Endothelial cell (in vitro differentiated cells): ENCODE results near the gene SLC1A1. TPM values are rescaled to one million over a fixed set of nuclear protein-coding genes. Genes with fewer than 3 reads are reported as not detected.

ENCODE experiments used
- DNase-seq: peaks from one replicate; pipeline ENCODE4 v3.0.0; 2021; ENCODE audit warnings: low spot score
- H3K27ac Mint-ChIP-seq: one replicate; pipeline ENCODE4 v1.8.0; 2021; ENCODE audit warnings: mixed read lengths, inconsistent platforms; ENCODE audit not compliant: unreplicated experiment
- H3K27me3 Mint-ChIP-seq: one replicate; pipeline ENCODE4 v1.8.0; 2021; ENCODE audit warnings: mild to moderate bottlenecking, moderate library complexity, mixed read lengths, inconsistent platforms; ENCODE audit not compliant: unreplicated experiment
- H3K36me3 Mint-ChIP-seq: one replicate; pipeline ENCODE4 v1.8.0; 2021; ENCODE audit warnings: mild to moderate bottlenecking, low read depth, mixed read lengths, inconsistent platforms; ENCODE audit not compliant: unreplicated experiment
- H3K4me1 Mint-ChIP-seq: one replicate; pipeline ENCODE4 v1.8.0; 2021; ENCODE audit warnings: mild to moderate bottlenecking, mixed read lengths, inconsistent platforms; ENCODE audit not compliant: unreplicated experiment
- H3K4me3 Mint-ChIP-seq: one replicate; pipeline ENCODE4 v1.8.0; 2021; ENCODE audit warnings: mild to moderate bottlenecking, mixed read lengths, inconsistent platforms; ENCODE audit not compliant: unreplicated experiment
- H3K9me3 Mint-ChIP-seq: one replicate; pipeline ENCODE4 v1.8.0; 2021; ENCODE audit warnings: mixed read lengths, inconsistent platforms; ENCODE audit not compliant: unreplicated experiment
- CTCF ChIP-seq: fragments of 200-600 bp; sonication (generic); IDR thresholded peaks from one replicate; pipeline ENCODE4 v1.5.0; 2021; ENCODE audit warnings: antibody characterized with exemption; ENCODE audit not compliant: unreplicated experiment
- long read RNA-seq: library from polyadenylated mRNA; unstranded; transcript quantifications from one replicate; pipeline ENCODE4 v2.0.0, GENCODE V29; 2020; ENCODE audit not compliant: unreplicated experiment
- total RNA-seq: library from RNA; stranded (reverse); fragmentation: NEBNext Ultra II Directional; extraction: Animal tissue kit (Norgen Biotek cat#: 25700); gene quantifications from one replicate; pipeline ENCODE4 v1.2.1, GENCODE V29; 2021; ENCODE audit not compliant: unreplicated experiment

The SLC1A1 gene
- total RNA-seq = 2.2 TPM
- long read RNA-seq, partial matches to known transcripts = 0 of 1 reads
- long read RNA-seq, other reads (novel, unspliced or antisense) = 0 of 1 reads

GRCh38 chr9:4489919-4490704 is at the start of gene SLC1A1:
Gene SLC1A1, plus strand, starts transcription at chr9:4490468. Its CDS starts 212 bp downstream, at chr9:4490680.
- peak; percentile 38 for DNase-seq
- Mint-ChIP-seq H3K9me3 (no peaks in the 10 kb centered on the region), H3K27me3 (peaks cover 11% of the 10 kb centered on the region), H3K36me3 (peaks cover 7% of the 10 kb centered on the region), H3K4me3 (peak within 1 kb of the TSS; percentile 93), H3K4me1 (peaks cover 21% of the 10 kb centered on the region), H3K27ac (no peak within 1 kb of the TSS)
- TF ChIP-seq CTCF = no peak

GRCh38 chr9:4442806-4443205 is 47.5 kb upstream of the SLC1A1 start:
- no peak for TF ChIP-seq CTCF
- Mint-ChIP-seq H3K27ac (no peak overlapping the region), H3K27me3 (peaks cover 6% of the 10 kb centered on the region), H3K36me3 (no peaks in the 10 kb centered on the region), H3K9me3 (no peaks in the 10 kb centered on the region), H3K4me3 (no peak overlapping the region), H3K4me1 (no peaks in the 10 kb centered on the region)
- no peak for DNase-seq

- Mint-ChIP-seq H3K9me3 (peaks cover 4% of the 10 kb centered on the region), H3K27ac (no peak overlapping the region), H3K4me3 (no peak overlapping the region), H3K4me1 (no peaks in the 10 kb centered on the region), H3K27me3 (peaks cover 6% of the 10 kb centered on the region), H3K36me3 (no peaks in the 10 kb centered on the region)
- DNase-seq = no peak
- TF ChIP-seq CTCF = no peak
These were observed 46.8 kb upstream of the SLC1A1 start for GRCh38 chr9:4443439-4443838.

- H3K9me3 Mint-ChIP-seq = no peaks in the 10 kb centered on the region
These were observed 28.8 kb upstream of the SLC1A1 start for GRCh38 chr9:4461437-4461836.

More at GRCh38 chr9:4461437-4461836, 28.8 kb upstream of the SLC1A1 start:
- H3K4me1 Mint-ChIP-seq = peaks cover 3% of the 10 kb centered on the region
- H3K4me3 Mint-ChIP-seq = no peak overlapping the region
- no peaks in the 10 kb centered on the region for H3K27me3 Mint-ChIP-seq
- no peak for DNase-seq
- no peak overlapping the region for H3K27ac Mint-ChIP-seq
- H3K36me3 Mint-ChIP-seq = no peaks in the 10 kb centered on the region
- TF ChIP-seq CTCF = no peak
